HepG2 (cell line): ENCODE data around the gene B4GALT3. TPM values are rescaled to one million over a fixed set of nuclear protein-coding genes. Genes with fewer than 3 reads are reported as not detected.

Experiments used
- CREB1 ChIP-seq, 2 experiments: fragments of 450-650 bp in 1 of 2; IDR thresholded peaks; 2 replicates each; pipeline ENCODE4 v1.6.1; 2016 to 2017; ENCODE audit warnings: control low read depth in 1 of 2, mild to moderate bottlenecking in 1 of 2, missing compliant biosample characterization in 1 of 2, missing genetic modification characterization in 1 of 2
- HNRNPK ChIP-seq: fragments of 200-400 bp; formaldehyde crosslinking; IDR thresholded peaks from 2 replicates; pipeline ENCODE4 v1.6.1; 2018; ENCODE audit warnings: low read length, low read depth, moderate library complexity, mild to moderate bottlenecking; ENCODE audit not compliant: poor library complexity, severe bottlenecking
- ISL2 ChIP-seq: sonication (generic); formaldehyde crosslinking; IDR thresholded peaks from 2 replicates; pipeline ENCODE4 v1.5.0; 2020; ENCODE audit warnings: missing genetic modification reagents
- KAT8 ChIP-seq: IDR thresholded peaks from 2 replicates; pipeline ENCODE4 v1.6.1; 2016; ENCODE audit warnings: missing genetic modification reagents, missing compliant biosample characterization
- KLF15 ChIP-seq: sonication (generic); formaldehyde crosslinking; IDR thresholded peaks from 2 replicates; pipeline ENCODE4 v1.8.1; 2023; ENCODE audit warnings: borderline replicate concordance, mild to moderate bottlenecking, inconsistent platforms, missing genetic modification reagents, mixed read lengths
- PHF21A ChIP-seq: sonication (generic); formaldehyde crosslinking; IDR thresholded peaks from 2 replicates; pipeline ENCODE4 v1.5.0; 2020; ENCODE audit warnings: mild to moderate bottlenecking, missing genetic modification reagents
- SALL2 ChIP-seq: sonication (generic); formaldehyde crosslinking; IDR thresholded peaks from 2 replicates; pipeline ENCODE4 v1.8.1; 2023; ENCODE audit warnings: mild to moderate bottlenecking, missing genetic modification reagents, inconsistent platforms
- YEATS4 ChIP-seq: sonication (generic); formaldehyde crosslinking; IDR thresholded peaks from 2 replicates; pipeline ENCODE4 v1.4.0; 2020; ENCODE audit warnings: missing genetic modification reagents, borderline replicate concordance
- ZBTB20 ChIP-seq: sonication (generic); formaldehyde crosslinking; IDR thresholded peaks from 2 replicates; pipeline ENCODE4 v1.8.1; 2023; ENCODE audit warnings: missing genetic modification reagents, low read depth, mild to moderate bottlenecking, borderline replicate concordance
- ZNF205 ChIP-seq: IDR thresholded peaks from 2 replicates; pipeline ENCODE4 v1.6.1; 2018; ENCODE audit warnings: missing biosample characterization, missing genetic modification reagents
- ZSCAN29 ChIP-seq: sonication (generic); formaldehyde crosslinking; conservative IDR thresholded peaks from 2 replicates; pipeline ENCODE4 v1.4.0; 2020; ENCODE audit warnings: mild to moderate bottlenecking, missing genetic modification reagents
- polyA plus RNA-seq, 8 experiments: library from polyadenylated mRNA; depleted of rRNA in 3 of 8; stranded (reverse) in 7 of 8; unstranded in 1 of 8; fragments of >200 nt; fragmentation: Illumina TruSeq in 4 of 8; extraction: Trizol in 4 of 8; gene quantifications; 2 replicates each; pipeline versions ENCODE4 v1.2.1 to v1.2.3, GENCODE V29; 2011 to 2016; ENCODE audit warnings: low read depth in 4 of 8, missing spikeins in 1 of 8, mixed read lengths in 1 of 8; ENCODE audit not compliant: insufficient read depth in 1 of 8
- total RNA-seq, 5 experiments: library from RNA; depleted of rRNA; stranded (reverse); fragments of >200 nt; fragmentation: Illumina TruSeq; extraction: Trizol; gene quantifications; 2 replicates each; pipeline ENCODE4 v1.2.3, GENCODE V29; 2016; ENCODE audit warnings: low read depth in 1 of 5
- TF ChIP-seq, protein P1 (sequence below): IDR thresholded peaks from 2 replicates; pipeline ENCODE4 v1.6.1; 2012; ENCODE audit warnings: low read length, improper control_type of control experiment
- TF ChIP-seq, protein P2 (sequence below): IDR thresholded peaks from 2 replicates; pipeline ENCODE4 v1.4.0; 2020; ENCODE audit warnings: mild to moderate bottlenecking, missing genetic modification reagents
- TF ChIP-seq, protein P3 (sequence below): sonication (generic); formaldehyde crosslinking; conservative IDR thresholded peaks from 2 replicates; pipeline ENCODE4 v1.4.0; 2020; ENCODE audit warnings: missing genetic modification reagents

B4GALT3 gene
- total and polyA plus RNA-seq, 2 of the 13 experiments (the other 11 are each of a cell fraction or from before 2014, with no cell fraction given), result 35.6 to 40.4 TPM

DNA sequence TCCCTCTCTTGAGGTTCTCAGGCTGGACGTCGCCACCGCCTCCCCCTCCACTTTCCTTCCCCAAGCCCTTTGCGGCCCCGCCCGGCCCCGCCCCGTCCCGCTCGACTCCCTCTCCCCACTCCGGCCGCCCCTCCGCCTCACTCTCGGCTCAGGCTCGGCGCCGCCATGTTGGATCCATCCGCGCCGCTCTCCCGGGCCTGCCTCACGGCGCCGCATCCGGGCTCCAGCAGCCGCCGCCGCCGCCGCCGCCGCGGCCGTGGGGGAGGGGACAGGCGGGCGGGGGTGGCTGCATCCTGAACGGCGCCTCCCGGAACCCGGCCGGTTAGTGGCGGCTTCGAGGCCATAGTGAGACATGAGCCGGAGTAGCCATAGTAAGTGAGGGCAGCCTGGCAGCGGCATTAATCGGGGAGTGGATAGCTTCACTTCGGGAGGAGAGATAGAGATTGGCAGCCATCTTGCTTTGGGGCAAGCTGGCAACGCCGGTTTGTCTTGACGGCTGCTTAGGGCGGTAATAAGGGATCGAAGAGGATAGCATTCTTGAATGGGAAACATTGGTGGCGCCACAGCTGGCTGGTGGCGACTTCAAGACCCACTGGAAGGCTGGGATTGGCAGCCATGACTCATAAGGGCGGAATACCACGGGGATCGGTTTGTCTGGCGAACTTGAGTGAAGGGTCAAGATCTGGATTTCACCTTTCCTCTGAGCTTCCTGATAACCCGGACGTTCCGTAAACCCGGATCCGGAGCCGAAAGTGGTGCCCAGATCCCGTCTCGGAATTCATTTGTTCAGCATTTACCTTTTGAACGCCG, 44.7 kb downstream of the B4GALT3 start, which contains the start of gene DEDD (continued):
- peak; percentile 76; the same call in 1 of the 2 replicates for TF ChIP-seq YEATS4 (CRISPR knock-in tag)
- TF ChIP-seq, protein P1, sequence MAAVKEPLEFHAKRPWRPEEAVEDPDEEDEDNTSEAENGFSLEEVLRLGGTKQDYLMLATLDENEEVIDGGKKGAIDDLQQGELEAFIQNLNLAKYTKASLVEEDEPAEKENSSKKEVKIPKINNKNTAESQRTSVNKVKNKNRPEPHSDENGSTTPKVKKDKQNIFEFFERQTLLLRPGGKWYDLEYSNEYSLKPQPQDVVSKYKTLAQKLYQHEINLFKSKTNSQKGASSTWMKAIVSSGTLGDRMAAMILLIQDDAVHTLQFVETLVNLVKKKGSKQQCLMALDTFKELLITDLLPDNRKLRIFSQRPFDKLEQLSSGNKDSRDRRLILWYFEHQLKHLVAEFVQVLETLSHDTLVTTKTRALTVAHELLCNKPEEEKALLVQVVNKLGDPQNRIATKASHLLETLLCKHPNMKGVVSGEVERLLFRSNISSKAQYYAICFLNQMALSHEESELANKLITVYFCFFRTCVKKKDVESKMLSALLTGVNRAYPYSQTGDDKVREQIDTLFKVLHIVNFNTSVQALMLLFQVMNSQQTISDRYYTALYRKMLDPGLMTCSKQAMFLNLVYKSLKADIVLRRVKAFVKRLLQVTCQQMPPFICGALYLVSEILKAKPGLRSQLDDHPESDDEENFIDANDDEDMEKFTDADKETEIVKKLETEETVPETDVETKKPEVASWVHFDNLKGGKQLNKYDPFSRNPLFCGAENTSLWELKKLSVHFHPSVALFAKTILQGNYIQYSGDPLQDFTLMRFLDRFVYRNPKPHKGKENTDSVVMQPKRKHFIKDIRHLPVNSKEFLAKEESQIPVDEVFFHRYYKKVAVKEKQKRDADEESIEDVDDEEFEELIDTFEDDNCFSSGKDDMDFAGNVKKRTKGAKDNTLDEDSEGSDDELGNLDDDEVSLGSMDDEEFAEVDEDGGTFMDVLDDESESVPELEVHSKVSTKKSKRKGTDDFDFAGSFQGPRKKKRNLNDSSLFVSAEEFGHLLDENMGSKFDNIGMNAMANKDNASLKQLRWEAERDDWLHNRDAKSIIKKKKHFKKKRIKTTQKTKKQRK, result no peak
- TF ChIP-seq ZNF205 (CRISPR knock-in tag), result peak; percentile 49; the same call in 1 of the 2 replicates
- TF ChIP-seq ZBTB20, result peak; percentile 1; the same call in 1 of the 2 replicates
- no peak for TF ChIP-seq KLF15 (CRISPR knock-in tag)
- peak; percentile 64 for TF ChIP-seq PHF21A
- peak; percentile 63; the same call in 1 of the 2 replicates for TF ChIP-seq KAT8 (CRISPR knock-in tag)
- TF ChIP-seq, protein P2, sequence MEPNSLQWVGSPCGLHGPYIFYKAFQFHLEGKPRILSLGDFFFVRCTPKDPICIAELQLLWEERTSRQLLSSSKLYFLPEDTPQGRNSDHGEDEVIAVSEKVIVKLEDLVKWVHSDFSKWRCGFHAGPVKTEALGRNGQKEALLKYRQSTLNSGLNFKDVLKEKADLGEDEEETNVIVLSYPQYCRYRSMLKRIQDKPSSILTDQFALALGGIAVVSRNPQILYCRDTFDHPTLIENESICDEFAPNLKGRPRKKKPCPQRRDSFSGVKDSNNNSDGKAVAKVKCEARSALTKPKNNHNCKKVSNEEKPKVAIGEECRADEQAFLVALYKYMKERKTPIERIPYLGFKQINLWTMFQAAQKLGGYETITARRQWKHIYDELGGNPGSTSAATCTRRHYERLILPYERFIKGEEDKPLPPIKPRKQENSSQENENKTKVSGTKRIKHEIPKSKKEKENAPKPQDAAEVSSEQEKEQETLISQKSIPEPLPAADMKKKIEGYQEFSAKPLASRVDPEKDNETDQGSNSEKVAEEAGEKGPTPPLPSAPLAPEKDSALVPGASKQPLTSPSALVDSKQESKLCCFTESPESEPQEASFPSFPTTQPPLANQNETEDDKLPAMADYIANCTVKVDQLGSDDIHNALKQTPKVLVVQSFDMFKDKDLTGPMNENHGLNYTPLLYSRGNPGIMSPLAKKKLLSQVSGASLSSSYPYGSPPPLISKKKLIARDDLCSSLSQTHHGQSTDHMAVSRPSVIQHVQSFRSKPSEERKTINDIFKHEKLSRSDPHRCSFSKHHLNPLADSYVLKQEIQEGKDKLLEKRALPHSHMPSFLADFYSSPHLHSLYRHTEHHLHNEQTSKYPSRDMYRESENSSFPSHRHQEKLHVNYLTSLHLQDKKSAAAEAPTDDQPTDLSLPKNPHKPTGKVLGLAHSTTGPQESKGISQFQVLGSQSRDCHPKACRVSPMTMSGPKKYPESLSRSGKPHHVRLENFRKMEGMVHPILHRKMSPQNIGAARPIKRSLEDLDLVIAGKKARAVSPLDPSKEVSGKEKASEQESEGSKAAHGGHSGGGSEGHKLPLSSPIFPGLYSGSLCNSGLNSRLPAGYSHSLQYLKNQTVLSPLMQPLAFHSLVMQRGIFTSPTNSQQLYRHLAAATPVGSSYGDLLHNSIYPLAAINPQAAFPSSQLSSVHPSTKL, result peak; percentile 12; the same call in 1 of the 2 replicates
- no peak for TF ChIP-seq CREB1 (IDR thresholded peaks at IDR 0.05)
- peak; percentile 63 for TF ChIP-seq CREB1 (CRISPR knock-in tag; IDR thresholded peaks at IDR 0.05)
- TF ChIP-seq HNRNPK, result peak; percentile 84
- TF ChIP-seq SALL2, result no peak; the same call in 1 of the 2 replicates
- TF ChIP-seq, protein P3, sequence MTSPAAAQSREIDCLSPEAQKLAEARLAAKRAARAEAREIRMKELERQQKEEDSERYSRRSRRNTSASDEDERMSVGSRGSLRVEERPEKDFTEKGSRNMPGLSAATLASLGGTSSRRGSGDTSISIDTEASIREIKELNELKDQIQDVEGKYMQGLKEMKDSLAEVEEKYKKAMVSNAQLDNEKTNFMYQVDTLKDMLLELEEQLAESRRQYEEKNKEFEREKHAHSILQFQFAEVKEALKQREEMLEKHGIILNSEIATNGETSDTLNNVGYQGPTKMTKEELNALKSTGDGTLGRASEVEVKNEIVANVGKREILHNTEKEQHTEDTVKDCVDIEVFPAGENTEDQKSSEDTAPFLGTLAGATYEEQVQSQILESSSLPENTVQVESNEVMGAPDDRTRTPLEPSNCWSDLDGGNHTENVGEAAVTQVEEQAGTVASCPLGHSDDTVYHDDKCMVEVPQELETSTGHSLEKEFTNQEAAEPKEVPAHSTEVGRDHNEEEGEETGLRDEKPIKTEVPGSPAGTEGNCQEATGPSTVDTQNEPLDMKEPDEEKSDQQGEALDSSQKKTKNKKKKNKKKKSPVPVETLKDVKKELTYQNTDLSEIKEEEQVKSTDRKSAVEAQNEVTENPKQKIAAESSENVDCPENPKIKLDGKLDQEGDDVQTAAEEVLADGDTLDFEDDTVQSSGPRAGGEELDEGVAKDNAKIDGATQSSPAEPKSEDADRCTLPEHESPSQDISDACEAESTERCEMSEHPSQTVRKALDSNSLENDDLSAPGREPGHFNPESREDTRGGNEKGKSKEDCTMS, result no peak
- TF ChIP-seq ZSCAN29, result peak; percentile 88; the same call in 1 of the 2 replicates
- TF ChIP-seq ISL2 (CRISPR knock-in tag), result no peak
